T-cell (primary cell): ENCODE data around the gene POLR3E. TPM values are rescaled to one million over a fixed set of nuclear protein-coding genes. Genes with fewer than 3 reads are reported as not detected.

Experiments
- ATAC-seq, 4 experiments: fragments of 200-7000 bp in 3 of 4; fragments of 150-1000 bp in 1 of 4; cut with Tn5 transposase; replicated peaks in 1 of 4; 1 replicate in 3 of 4; 2 replicates in 1 of 4; pipeline ENCODE4 v1.10.0; 2021; ENCODE audit warnings: moderate library complexity in 3 of 4, mild to moderate bottlenecking in 2 of 4, moderate number of reproducible peaks in 1 of 4
- CTCF ChIA-PET, 2 donors: fragments of 300-600 bp; sonication (Branson Sonifier 250); formaldehyde crosslinking; loops; one replicate each; lab custom pipeline; 2022; ENCODE audit warnings: antibody characterized with exemption in 2 of 2; lab: Charles Lee
- POLR2A ChIA-PET, 2 donors: fragments of 300-600 bp; sonication (Branson Sonifier 250); formaldehyde crosslinking; loops; one replicate each; lab custom pipeline; 2022; ENCODE audit warnings: antibody characterized with exemption in 2 of 2; lab: Charles Lee
- DNase-seq, 35 experiments: peaks; one replicate each; pipeline versions ENCODE4 v3.0.0 to v3.0.0-alpha.2; 2013 to 2023
- H3K27ac ChIP-seq: one replicate; pipeline ENCODE4 v1.5.1; 2013; ENCODE audit warnings: low read length
- H3K27me3 ChIP-seq, 2 experiments: replicated peaks in 1 of 2; 1 replicate in 1 of 2; 2 replicates in 1 of 2; pipeline versions ENCODE4 v1.6.1 to v1.7.0; 2013; ENCODE audit warnings: low read length in 1 of 2, mixed read lengths in 1 of 2; ENCODE audit not compliant: control insufficient read depth in 2 of 2, insufficient read depth in 2 of 2; ENCODE audit errors: extremely low read depth in 1 of 2
- H3K36me3 ChIP-seq, 2 donors: 1 replicate in 1 of 2; 2 replicates in 1 of 2; pipeline versions ENCODE4 v1.6.1 to v1.7.0; 2013; ENCODE audit warnings: low read length in 1 of 2; ENCODE audit not compliant: control insufficient read depth in 2 of 2, insufficient read depth in 1 of 2; ENCODE audit errors: extremely low read depth in 1 of 2
- H3K4me1 ChIP-seq, 2 experiments: 1 replicate in 1 of 2; 2 replicates in 1 of 2; pipeline versions ENCODE4 v1.6.1 to v1.7.0; 2013; ENCODE audit warnings: low read length in 2 of 2, mixed read lengths in 1 of 2; ENCODE audit not compliant: insufficient read depth in 2 of 2, control insufficient read depth in 1 of 2; ENCODE audit errors: extremely low read depth in 1 of 2
- H3K4me3 ChIP-seq, 2 donors: 1 replicate in 1 of 2; 2 replicates in 1 of 2; pipeline versions ENCODE4 v1.5.1 to v1.7.0; 2013; ENCODE audit warnings: mild to moderate bottlenecking in 2 of 2, low read length in 1 of 2, moderate library complexity in 1 of 2; ENCODE audit not compliant: control insufficient read depth in 1 of 2; ENCODE audit errors: extremely low read depth in 1 of 2
- H3K9me3 ChIP-seq: 2 replicates; pipeline ENCODE4 v1.7.0; 2013
- H3K27ac Mint-ChIP-seq, 2 donors: one replicate each; pipeline ENCODE4 v1.8.0; 2020 to 2021; ENCODE audit warnings: mild to moderate bottlenecking in 2 of 2, mixed read lengths in 2 of 2
- H3K27me3 Mint-ChIP-seq, 2 donors: one replicate each; pipeline ENCODE4 v1.8.0; 2021 to 2022; ENCODE audit warnings: mixed read lengths in 2 of 2
- H3K36me3 Mint-ChIP-seq: one replicate; pipeline ENCODE4 v1.8.0; 2021; ENCODE audit warnings: mixed read lengths
- H3K4me1 Mint-ChIP-seq, 3 donors: one replicate each; pipeline ENCODE4 v1.8.0; 2020 to 2022; ENCODE audit warnings: mixed read lengths in 3 of 3, mild to moderate bottlenecking in 1 of 3
- H3K4me3 Mint-ChIP-seq, 3 donors: one replicate each; pipeline ENCODE4 v1.8.0; 2020 to 2022; ENCODE audit warnings: mild to moderate bottlenecking in 3 of 3, mixed read lengths in 3 of 3, moderate library complexity in 3 of 3
- H3K9me3 Mint-ChIP-seq, 3 donors: one replicate each; pipeline ENCODE4 v1.8.0; 2020 to 2022; ENCODE audit warnings: mixed read lengths in 3 of 3
- WGBS: methylation state at CpG from one replicate; pipeline ENCODE4 v1.1.5; 2013; ENCODE audit warnings: missing lambda C conversion rate; ENCODE audit not compliant: insufficient coverage; 5-methylcytosine and 5-hydroxymethylcytosine counted together
- total RNA-seq, 35 experiments: library from RNA in 6 of 35; stranded (reverse) in 6 of 35; fragments of 120-200 nt in 1 of 35; gene quantifications; one replicate each; pipeline versions ENCODE4 v1.2.1 to v1.2.4 and lab custom pipeline; 2013 to 2026

POLR3E gene
- total RNA-seq, 5 donors from 2014 or later (not counting 1 experiment from before 2014, with no cell fraction given) = 79.3 to 174 (median 99.7) TPM

- peaks cover 46 to 60% (median 52%) of the 10 kb centered on the region in 3 donors for H3K4me1 Mint-ChIP-seq
- Histone ChIP-seq H3K27ac (no peak overlapping the region), H3K36me3 (peaks cover 0 to 42% of the 10 kb centered on the region in 2 donors), H3K9me3 (no peaks in the 10 kb centered on the region), H3K27me3 (no peaks in the 10 kb centered on the region), H3K4me1 (peaks cover 31 to 43% of the 10 kb centered on the region in 2 experiments), H3K4me3 (no peak overlapping the region)
- H3K9me3 Mint-ChIP-seq = no peaks in the 10 kb centered on the region
- peaks cover 51% of the 10 kb centered on the region for H3K36me3 Mint-ChIP-seq
- ChIA-PET POLR2A (interaction anchor here in 1 of 2 donors (0.6 kb wide), 1 partner anchor 31 kb away, joined by 6 read pairs; no protein-coding TSS in a partner anchor), CTCF (no interaction called here)
- H3K27me3 Mint-ChIP-seq = no peaks in the 10 kb centered on the region
- DNase-seq (no peak), ATAC-seq (no peak)
- WGBS = no CpG with 5 or more reads among the region's 6 CpGs
- peak overlapping the region; percentile 4 to 89 for H3K27ac Mint-ChIP-seq
- no peak overlapping the region for H3K4me3 Mint-ChIP-seq
Observed at GRCh38 chr16:22352140-22352539, 54.9 kb downstream of the POLR3E start.

- peak overlapping the region; percentile 46 for H3K27ac ChIP-seq
- no peak for ATAC-seq
- H3K36me3 Mint-ChIP-seq = peaks cover 48% of the 10 kb centered on the region
Observed at GRCh38 chr16:22352723-22353122, 55.5 kb downstream of the POLR3E start.

GRCh38 chr16:22353191-22353919 lies 56.1 kb downstream of the POLR3E start:
- Mint-ChIP-seq H3K27me3 (no peaks in the 10 kb centered on the region), H3K4me3 (peak overlapping the region; percentile 7 to 33 (median 26)), H3K27ac (peak overlapping the region; percentile 85 to 89), H3K4me1 (peaks cover 59 to 69% (median 59%) of the 10 kb centered on the region in 3 donors), H3K36me3 (peaks cover 46% of the 10 kb centered on the region), H3K9me3 (no peaks in the 10 kb centered on the region)
- POLR2A ChIA-PET = interaction anchor here (0.5 to 1.0 kb wide), 5 partner anchors 8 to 24 kb away, joined by 3 to 7 read pairs (median 3); no protein-coding TSS in a partner anchor
- peak in 1 of 35 experiments; percentile 53 for DNase-seq
- Histone ChIP-seq H3K27ac (peak overlapping the region; percentile 46), H3K4me1 (peaks cover 40 to 55% of the 10 kb centered on the region in 2 experiments), H3K4me3 (no peak overlapping the region), H3K36me3 (peaks cover 0 to 31% of the 10 kb centered on the region in 2 donors), H3K27me3 (no peaks in the 10 kb centered on the region), H3K9me3 (no peaks in the 10 kb centered on the region)
- 0% methylated on average over 1 of the region's 3 CpGs for WGBS
- ATAC-seq = peak; percentile 22 to 37 (median 28)
- CTCF ChIA-PET = interaction anchor here in 1 of 2 donors (1.0 to 1.1 kb wide), 2 partner anchors 9 to 11 kb away, joined by 3 to 4 read pairs; no protein-coding TSS in a partner anchor

More at GRCh38 chr16:22352723-22353122, 55.5 kb downstream of the POLR3E start:
- H3K4me3 Mint-ChIP-seq = no peak overlapping the region
- no peak overlapping the region for H3K4me3 ChIP-seq
- peak overlapping the region; percentile 4 to 89 for H3K27ac Mint-ChIP-seq
- WGBS = no CpG with 5 or more reads among the region's 5 CpGs
- CTCF ChIA-PET = interaction anchor here in 1 of 2 donors (1.0 kb wide), 1 partner anchor 8 kb away, joined by 4 read pairs; no protein-coding TSS in a partner anchor
- peaks cover 52 to 63% (median 53%) of the 10 kb centered on the region in 3 donors for H3K4me1 Mint-ChIP-seq
- no peaks in the 10 kb centered on the region for H3K27me3 Mint-ChIP-seq
- H3K9me3 ChIP-seq = no peaks in the 10 kb centered on the region
- DNase-seq = no peak
- H3K9me3 Mint-ChIP-seq = no peaks in the 10 kb centered on the region
- POLR2A ChIA-PET = interaction anchor here (0.6 kb wide), 2 partner anchors 20 to 30 kb away, joined by 3 to 6 read pairs; no protein-coding TSS in a partner anchor
- peaks cover 0 to 36% of the 10 kb centered on the region in 2 donors for H3K36me3 ChIP-seq
- H3K4me1 ChIP-seq = peaks cover 36 to 49% of the 10 kb centered on the region in 2 experiments
- H3K27me3 ChIP-seq = no peaks in the 10 kb centered on the region

GRCh38 chr16:22353933-22354541 lies 56.8 kb downstream of the POLR3E start:
- no peaks in the 10 kb centered on the region for H3K9me3 ChIP-seq
- H3K4me3 ChIP-seq = no peak overlapping the region
- Mint-ChIP-seq H3K4me1 (peaks cover 65 to 76% (median 66%) of the 10 kb centered on the region in 3 donors), H3K36me3 (peaks cover 39% of the 10 kb centered on the region), H3K27me3 (no peaks in the 10 kb centered on the region), H3K4me3 (peak overlapping the region in 2 of 3 donors; percentile 26 to 33), H3K9me3 (no peaks in the 10 kb centered on the region), H3K27ac (peak overlapping the region; percentile 85 to 89)
- WGBS = 71% methylated on average over 4 of the region's 5 CpGs
- peak overlapping the region; percentile 46 for H3K27ac ChIP-seq
- H3K4me1 ChIP-seq = peaks cover 43 to 61% of the 10 kb centered on the region in 2 experiments
- no peaks in the 10 kb centered on the region for H3K27me3 ChIP-seq
- POLR2A ChIA-PET = interaction anchor here in 1 of 2 donors (0.5 to 1.0 kb wide), 2 partner anchors 9 to 24 kb away, joined by 3 to 7 read pairs; no protein-coding TSS in a partner anchor
- DNase-seq = no peak
- no peak for ATAC-seq
- CTCF ChIA-PET = interaction anchor here in 1 of 2 donors (1.1 kb wide), 1 partner anchor 11 kb away, joined by 3 read pairs; no protein-coding TSS in a partner anchor
- H3K36me3 ChIP-seq = peaks cover 0 to 24% of the 10 kb centered on the region in 2 donors

- POLR2A ChIA-PET = no interaction called here
- H3K27ac Mint-ChIP-seq = peak overlapping the region; percentile 90 to 98
- H3K9me3 ChIP-seq = no peaks in the 10 kb centered on the region
- no peak overlapping the region for H3K4me3 ChIP-seq
- no peaks in the 10 kb centered on the region for H3K27me3 Mint-ChIP-seq
- no peaks in the 10 kb centered on the region for H3K27me3 ChIP-seq
- CTCF ChIA-PET = no interaction called here
- peak overlapping the region in 1 of 3 donors; percentile 44 for H3K4me3 Mint-ChIP-seq
- peak overlapping the region; percentile 64 for H3K27ac ChIP-seq
- peaks cover 70 to 82% (median 80%) of the 10 kb centered on the region in 3 donors for H3K4me1 Mint-ChIP-seq
- ATAC-seq (no peak), DNase-seq (peak in 1 of 35 experiments; percentile 38)
- H3K9me3 Mint-ChIP-seq = no peaks in the 10 kb centered on the region
- H3K36me3 ChIP-seq = peaks cover 0 to 13% of the 10 kb centered on the region in 2 donors
- peaks cover 36% of the 10 kb centered on the region for H3K36me3 Mint-ChIP-seq
- peaks cover 46 to 69% of the 10 kb centered on the region in 2 experiments for H3K4me1 ChIP-seq
Observed at GRCh38 chr16:22355487-22355908, 58.3 kb downstream of the POLR3E start.
